RKO (cell line): Measurements from ENCODE around the gene NUP98.

Source experiments
- DNase-seq: peaks from one replicate; pipeline ENCODE4 v3.0.0-alpha.2; 2016; ENCODE audit warnings: low spot score

Gene NUP98

DNA sequence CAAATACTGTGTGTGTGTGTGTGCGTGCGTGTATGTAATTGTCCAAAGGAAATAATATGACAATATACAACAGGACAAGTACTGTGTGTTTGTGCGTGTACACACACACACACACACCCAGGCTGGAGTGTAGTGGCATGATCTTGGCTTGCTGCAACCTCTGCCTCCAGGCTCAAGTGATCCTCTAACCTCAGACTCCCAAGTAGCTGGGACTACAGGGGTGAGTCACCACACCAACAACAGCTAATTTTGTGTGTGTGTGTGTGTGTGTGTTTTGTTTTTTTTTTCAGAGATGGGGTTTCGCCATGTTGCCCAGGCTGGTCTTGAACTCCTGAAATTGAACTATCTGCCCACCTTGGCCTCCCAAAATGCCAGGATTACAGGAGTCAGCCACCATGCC is 61.5 kb downstream of the NUP98 start:
- peak; percentile 20 for DNase-seq

DNA sequence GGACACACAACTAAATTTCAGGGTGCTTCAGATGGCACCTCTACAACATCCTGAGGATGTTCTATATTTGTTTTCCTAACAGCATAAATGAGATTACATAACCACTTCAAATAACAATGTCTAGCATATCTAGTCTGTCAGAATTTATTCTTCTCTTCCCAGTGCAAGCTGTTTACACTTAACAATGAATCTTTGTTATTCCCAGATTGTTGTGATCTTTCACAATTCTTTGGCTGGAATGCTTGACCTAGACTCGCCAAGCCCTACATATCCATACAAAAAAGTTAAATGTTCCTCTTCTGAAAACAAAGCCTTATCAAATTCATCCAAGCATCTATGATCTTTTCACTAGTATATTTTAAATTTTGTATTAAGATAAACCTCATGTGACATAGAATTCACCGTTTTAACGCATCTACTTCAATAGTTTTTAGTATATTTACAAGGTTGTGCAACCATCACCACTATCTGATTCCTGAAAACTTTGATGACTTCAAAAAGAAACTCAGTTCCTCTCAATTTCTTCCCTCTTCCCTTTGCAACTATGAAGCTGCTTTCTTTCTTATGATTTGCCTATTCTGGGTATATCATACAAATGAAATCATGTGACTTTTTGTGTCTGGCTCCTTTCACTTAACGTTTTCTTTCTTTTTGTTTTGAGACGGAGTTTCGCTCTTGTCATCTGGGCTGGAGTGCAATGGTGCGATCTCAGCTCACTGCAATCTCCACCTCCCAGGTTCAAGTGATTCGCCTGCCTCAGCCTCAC is 64.5 kb downstream of the NUP98 start:
- no peak for DNase-seq

DNA sequence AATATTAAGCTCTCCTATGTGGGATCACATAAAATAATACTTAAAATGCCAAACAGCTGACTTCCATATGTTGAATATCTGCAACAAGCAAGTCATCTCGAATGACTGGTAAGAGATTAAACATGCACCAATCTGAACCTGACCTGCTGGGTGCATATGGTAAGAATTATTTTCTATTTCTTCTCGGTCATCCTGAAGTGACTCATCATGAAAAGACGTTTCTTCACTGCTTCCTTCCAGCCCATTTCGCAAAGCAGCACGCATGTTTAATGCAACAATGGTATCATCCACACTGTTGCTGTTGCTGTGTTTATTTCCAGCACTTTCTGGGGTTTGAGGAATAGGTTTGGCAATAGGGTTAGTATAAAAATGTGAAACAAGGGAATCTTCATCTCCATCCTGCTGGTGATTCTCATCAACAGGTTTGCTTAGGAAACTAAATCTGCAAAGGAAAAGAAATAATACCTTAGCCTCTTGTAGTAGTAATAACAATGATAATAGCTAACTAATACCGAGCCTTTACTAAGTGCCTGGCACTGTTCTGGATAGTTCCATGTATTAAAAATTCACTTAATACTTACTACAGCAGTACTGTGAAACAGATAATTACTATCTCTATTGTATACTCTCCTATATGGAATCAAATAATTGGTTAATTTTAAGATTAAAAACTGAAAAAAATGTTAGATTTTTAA is 74.2 kb downstream of the NUP98 start:
- DNase-seq: peak; percentile 42

DNA sequence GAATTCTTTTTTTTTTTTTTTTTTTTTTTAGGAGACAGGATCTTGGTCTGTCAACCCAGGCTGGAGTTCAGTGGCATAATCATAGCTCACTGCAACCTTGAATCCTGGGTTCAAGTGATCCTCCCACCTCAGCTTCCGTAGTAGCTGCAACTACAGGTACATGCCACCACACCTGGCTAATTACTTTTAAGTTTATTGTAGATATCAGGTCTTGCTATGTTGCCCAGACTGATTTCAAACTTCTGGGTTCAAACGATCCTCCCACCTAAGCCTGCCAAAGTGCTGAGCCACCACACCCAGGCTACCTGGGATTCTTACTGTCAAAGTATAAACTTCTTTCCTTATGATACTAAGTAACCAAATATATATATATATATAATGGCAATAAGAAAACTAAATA is 75.3 kb downstream of the NUP98 start:
- no peak for DNase-seq

DNA sequence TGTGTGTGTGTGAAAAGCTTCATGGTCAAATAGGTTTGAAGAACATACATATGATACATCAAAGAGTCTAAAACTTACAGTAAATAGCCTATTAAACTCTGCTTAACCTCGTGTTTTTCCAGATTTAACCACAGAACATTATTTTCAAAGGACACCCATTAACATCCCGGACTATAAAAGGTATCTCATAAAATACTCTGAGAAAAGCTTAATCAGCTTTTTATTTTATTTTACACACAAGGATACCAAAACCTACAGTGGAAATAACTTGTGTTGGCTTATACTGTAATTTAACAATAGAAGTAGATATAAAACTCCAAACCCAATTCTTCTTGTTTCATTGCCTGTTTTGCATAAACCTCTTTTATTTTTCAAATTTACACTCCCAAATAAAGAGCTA is 76.4 kb downstream of the NUP98 start:
- no peak for DNase-seq

DNA sequence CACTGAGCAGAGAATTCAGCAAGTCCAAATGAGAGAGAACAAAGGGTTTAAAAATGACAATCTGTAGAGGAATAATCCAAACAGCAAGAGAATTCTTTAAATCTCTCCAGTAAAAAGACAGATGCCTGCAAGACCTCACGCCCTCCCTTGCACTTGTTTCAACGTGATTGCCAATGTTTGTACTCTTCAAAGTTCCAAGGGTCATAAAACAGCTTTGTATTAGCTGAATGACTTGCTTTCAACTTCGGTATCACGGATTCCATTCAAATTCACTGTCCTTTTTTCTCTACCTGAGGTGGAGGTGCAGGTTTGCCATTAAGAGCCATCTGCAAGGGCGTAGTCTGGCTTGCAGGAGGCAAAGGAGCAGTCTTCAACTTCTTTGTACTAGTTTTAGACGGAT is 85.1 kb downstream of the NUP98 start:
- no peak for DNase-seq

DNA sequence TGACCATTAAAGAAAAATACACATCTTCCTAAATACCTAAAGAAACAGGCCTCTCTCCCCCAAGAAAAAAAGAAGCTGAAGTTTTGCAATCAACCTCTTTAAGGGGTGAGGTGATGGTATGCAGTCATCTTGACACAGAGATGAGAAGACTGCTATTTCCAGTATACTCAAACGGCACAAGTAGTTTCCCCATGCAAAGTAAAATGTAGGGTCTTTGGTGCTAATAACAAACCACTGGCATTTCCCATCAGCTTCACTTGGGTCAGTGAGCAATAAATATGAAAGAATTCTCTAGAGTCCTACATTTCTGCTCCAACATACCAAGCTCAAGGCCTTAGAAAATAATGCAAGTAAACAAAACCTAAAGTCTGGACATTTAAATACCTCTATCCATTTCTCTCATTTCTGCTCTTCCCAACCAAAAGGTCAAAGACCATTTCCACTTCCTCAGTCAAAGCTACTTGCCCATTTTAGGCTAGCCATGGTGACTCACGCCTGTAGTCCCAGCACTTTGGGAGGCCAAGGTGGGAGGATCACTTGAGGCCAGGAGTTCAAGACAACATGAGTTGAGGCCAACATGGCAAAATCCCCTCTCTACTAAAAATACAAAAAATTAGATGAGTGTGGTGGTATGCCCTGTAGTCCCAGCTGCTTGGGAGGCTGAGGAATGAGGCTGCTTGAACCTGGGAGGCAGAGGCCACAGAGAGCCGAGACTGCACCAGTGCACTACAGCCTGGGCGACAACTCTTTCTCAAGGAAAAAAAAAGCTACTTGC is 86.7 kb downstream of the NUP98 start:
- no peak for DNase-seq

DNA sequence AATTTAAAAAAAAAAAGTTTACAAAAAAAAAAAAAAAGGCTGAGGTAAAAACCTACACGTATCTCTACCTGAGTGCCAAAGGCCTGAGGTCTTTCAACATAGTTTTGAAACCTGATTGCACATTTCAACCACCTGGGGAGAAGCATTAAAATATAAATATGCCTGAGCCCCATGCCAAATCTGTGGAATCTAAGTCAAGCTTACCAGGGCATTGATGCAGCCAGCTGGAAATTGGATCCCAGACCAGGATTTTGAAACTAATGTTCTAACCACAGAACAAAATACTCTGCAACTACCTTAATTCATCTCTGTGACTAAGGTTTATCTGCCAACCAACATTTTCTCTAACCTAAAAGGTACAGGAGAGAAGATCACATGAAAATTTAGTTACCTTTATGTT is 87.4 kb downstream of the NUP98 start:
- no peak for DNase-seq

DNA sequence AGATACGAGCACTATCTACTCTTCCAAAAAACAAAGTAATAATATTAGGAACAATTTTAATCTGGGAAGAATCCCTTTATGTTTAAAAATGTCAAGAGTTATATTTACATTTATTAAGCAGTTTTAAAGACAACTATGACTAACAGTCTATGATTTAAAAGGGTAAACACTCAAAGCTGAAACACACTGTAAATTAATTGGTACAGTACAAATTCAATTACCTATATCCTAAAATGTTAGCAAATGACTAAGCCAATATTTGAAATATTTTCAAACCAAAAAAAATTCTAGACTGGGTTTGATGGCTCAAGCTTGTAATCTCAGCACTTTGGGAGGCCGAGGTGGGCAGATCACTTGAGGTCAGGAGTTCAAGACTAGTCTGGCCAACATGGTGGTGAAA is 90.2 kb downstream of the NUP98 start:
- DNase-seq: no peak

DNA sequence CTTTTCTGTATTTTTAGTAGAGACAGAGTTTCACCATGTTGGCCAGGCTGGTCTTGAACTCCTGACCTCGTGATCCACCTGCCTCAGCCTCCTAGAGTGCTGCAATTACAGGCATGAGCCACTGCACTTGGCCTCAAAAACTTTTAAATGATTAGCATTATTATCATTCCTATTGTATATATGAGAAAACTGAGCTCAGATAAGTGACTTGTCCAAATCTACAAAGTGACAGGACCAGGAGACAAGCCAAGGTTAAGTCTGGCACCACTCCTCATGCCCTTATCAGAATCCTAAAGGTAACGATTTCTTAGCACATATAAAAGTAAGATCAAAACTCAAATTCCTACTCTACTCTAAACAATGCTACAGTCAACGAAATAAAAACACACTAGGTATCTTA is 94.0 kb downstream of the NUP98 start:
- DNase-seq: no peak

DNA sequence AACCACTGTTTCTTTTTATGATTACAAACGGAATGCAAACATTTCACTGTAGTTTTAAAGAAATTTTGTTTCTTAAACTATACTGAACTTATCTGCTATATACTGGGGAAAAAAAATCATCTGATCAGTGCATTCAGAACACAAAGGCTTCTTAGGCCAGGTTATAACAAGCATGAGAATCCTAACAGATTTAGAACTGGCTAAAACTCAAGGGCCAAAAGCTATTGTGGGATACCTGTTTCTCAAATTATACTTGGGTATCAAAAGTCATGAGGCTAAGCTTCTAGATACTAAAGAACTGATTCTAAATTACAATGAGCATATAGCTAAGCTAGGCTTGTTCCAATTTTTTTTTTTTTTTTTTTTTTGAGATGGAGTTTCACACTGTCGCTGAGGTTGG is 96.4 kb downstream of the NUP98 start:
- DNase-seq: no peak

DNA sequence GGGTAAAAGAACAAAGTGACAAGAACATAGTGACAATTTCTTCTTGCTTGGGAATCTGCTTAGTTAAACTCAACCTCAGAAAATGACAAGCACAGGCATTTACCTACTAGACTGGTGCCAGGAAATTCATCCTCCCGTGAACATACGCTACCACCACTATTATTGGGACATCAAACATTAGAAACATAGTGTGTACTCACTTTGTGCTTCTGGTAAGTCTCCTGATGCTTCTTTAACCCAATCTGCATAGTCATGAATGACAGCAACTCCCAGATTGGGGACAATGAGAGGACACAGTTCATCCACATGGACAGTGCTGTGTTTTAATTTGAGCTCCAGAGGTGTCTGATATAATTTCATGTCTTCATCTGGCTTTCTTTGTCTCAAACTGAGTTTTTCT is 96.9 kb downstream of the NUP98 start:
- DNase-seq: no peak

DNA sequence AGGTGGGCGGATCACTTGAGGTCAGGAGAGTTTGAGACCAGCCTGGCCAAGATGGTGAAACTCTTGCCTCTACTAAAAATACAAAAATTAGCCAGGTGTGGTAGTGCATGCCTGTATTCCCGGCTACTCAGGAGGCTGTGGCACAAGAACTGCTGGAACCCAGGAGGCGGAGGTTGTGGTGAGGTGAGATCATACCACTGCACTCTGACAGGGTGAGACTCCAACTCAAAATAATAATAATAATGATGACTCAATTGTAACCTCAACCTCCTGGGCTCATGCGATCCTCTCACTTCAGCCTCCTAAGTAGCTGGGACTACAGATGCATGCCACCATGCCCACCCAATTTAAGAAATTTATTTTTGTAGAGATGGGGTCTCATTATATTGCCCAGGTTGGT is 110.6 kb downstream of the NUP98 start:
- DNase-seq: no peak

DNA sequence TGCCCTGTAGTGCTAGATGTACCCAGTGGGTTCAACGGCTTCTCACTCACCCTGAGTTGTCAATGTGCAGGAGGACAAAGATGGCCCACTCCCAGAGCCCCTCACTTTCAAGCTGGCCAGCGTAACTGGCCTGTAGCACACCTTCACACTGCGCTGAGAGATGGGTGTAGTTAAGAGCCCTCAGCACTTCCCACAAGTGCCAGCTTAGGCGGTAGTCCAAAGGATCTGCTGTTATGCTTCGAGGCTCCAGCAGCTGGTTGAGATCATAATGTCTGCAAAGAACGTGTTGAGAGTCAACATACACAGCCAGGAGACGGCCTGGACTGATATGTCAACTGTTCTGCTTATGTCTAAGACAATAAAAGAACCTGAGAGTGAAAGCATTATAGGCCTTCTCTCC is 111.4 kb downstream of the NUP98 start:
- no peak for DNase-seq

DNA sequence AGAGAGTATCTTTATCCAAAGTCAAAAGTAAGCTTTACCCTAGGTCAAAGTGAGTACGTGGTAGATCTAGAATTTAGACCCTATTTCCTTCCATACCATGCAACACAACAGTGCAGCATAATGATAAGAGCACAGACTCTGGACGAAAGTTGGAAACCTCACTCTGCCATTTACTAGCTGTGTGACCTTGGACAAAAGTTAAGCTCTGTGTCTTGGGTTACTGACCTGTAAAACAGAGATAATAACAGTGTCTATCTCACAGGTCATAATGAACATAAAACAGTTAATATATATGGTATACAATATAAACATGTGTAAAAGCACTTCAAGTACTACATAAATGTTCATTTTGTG is 112.6 kb downstream of the NUP98 start:
- no peak for DNase-seq

DNA sequence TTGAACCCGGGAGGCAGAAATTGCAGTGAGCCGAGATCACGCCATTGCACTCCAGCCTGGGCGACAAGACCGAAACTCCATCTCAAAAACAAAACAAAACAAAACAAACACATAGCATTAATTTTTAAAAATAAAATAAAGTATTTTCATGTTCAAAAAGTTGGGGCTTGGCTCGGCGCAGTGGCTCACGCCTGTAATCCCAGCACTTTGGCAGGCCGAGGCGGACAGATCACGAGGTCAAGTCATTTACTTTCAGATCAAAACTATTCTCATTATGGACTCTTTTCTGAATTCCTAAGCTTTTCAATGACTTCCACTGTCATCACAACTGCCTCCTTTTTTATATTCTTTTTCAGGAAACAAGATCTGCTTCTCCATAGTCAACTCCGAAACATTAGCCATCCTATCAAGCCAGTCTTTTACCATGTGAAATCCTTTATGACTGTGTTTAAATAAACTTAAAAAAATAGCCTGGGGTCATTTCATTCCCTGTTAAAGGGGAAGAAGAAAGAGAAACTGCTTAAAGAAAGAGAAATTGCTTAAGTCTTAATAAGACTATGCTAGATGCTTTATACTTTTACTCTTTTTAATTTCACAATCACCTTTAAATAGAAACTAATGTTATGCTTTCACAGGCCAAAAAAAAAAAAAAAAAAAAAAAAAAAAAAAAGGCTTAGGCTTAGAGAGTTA is 113.1 kb downstream of the NUP98 start:
- DNase-seq: no peak

DNA sequence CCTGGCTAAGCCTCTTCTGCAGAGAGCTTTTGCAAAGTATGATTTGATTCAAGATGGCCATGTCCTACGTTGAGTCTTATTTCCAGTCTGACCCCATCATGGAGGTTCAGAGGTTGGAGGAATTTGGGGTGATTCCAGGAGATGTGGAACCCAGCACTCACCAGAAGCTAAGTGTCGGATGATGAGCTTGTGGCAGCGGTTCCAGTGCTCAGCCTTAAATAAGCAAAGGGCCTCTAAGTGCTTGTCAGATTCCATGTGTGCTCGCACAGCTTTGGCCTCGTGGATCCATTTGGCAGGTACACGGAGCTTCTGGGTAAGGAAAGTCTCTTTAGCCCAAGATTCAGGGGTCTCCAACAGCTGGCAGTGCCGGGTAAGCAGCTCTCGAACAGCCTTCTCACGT is 114.3 kb downstream of the NUP98 start:
- DNase-seq: no peak

DNA sequence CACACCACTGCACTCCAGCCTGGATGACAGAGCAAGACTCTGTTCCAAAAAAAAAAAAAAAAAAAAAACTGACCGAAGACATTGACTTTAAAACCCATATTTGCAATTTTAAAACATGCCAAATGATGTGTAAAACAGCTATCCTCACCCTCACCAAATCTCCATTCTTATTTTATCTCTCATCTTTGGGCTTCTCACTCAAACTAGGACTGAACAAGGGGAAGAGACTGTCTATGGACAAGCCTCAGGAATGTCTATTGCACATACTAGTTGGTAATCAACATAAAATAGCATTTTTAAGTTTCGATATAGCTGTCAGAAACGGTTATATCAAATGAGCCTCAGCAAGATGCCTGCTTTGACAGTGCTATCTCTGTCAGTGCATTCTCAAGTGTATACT is 118.3 kb downstream of the NUP98 start:
- no peak for DNase-seq

DNA sequence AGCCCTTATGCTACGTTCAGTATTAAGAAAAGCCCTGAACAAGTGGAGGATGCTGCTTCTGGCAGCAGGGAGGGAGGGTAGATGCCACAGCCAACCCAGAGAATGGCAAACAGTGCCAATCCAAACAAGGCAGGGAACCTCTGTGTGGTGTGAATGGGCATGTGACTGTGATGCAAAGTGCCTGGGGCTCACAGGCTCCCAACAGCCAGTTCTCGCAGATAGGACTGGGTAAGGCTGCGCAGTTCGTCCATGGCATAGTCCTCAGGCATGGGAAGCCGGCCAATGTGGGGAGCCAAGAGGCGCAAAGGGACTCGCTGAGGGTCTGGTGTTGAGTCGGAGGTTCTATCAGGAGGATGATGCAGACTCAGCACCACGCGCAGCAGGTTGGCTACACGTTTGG is 121.4 kb downstream of the NUP98 start:
- no peak for DNase-seq

DNA sequence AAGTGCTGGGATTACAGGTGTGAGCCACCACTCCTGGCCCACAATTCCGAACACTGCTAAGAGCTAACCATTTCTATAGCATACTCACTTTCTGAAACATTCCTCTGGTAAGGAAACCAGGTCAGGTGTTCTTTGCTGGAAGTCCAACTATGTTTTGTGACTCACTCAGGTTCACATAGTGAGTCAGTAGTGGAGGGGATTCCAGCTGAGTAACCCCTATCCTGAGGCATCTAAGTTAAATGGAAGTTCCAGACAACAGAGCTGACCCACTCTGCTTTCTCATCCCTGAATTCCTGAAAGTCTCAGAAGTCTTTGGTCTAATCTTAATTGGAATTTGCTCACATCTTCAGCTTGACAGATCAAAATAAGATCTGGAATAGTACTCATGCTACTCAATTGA is 123.2 kb downstream of the NUP98 start:
- DNase-seq: peak; percentile 67

DNA sequence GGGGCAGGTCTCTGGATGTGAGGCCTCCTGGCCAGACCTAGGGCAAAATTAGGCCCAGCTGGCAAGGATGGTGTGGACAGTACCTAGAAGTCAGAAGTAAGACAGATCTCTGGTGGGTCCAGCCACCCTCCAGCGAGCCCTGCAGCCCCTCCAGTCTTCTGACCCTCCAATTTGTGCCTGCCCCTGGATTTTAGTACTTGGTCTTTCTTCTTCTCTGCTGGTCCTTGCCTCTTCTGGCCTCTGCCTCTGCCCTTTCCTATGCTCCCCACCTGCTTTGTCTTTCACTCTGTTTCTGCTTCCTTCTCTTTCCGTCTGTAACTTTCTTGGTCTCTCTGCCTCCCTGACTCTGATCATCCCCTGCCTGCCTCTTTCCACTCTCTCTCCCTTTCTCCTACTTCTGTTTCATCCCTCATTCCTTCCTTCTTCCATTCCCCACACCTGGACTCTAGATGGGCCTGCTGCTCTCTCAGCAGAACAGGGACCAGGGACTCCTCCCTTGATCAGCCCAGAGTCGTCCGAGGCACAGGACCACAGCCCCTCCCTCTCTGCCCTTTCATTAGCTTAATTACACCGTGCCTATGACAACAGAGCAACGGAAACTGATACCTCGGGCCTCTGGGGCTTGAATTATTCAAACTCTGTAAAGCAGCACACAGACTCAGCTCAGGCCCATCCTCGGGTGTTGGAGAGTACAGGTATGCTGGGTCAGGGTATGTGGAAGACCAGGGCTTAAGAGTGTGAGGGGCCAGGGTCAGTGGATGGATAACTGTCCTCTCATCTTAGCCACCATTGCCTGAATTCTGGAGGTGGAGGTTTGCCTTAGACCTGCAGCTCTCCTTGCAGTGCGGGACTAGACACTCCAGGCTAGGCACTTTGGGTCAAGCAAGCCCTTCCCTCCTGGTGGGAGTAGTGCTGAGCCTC is 125.8 kb downstream of the NUP98 start, which contains the start of gene CHRNA10:
CHRNA10 (minus strand) TSS at position 51 of the 921 bp plus-strand sequence. CDS start 72 bp downstream, outside the sequence.
- DNase-seq: no peak
